HG02870 (cell line): ENCODE measurements around the gene STPG3.

Source experiments
- ATAC-seq: cut with Tn5 transposase; IDR thresholded peaks from one replicate; pipeline ENCODE4 v1.9.1; 2021; ENCODE audit warnings: mild to moderate bottlenecking, moderate library complexity; ENCODE audit not compliant: unreplicated experiment

The STPG3 gene

DNA sequence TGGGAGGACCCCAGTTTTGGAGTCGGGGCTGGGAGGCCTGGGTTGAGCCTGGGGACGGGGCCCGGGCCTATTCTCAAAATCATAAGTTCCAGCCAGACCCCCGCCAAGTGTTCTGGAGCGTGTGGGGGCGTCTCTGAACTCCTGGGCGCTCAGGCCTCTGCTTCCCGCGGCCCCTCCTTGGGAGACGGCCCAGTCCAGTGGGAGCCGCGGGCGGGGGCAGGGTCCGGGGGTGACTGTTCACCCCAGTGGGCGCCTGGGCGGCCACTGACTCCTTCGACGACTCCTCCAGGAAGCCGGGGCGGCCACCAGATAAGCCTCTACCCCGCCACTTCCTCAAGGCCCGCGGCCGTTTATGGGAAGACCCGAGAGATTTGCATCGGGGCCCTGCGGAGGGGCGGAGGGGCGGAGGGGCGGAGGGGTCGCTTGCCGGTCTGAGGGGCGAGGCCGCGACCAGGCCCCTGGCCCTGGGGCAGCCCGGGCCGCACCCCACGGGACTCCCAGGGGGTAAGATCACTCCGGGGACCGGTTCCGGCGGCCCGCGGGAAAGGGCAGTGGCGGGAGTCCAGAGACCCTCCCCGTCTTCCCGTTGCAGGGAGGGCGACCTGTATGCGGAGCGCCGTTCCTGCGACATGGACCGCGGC is 27.1 kb downstream of the STPG3 start:
- ATAC-seq, result no peak

DNA sequence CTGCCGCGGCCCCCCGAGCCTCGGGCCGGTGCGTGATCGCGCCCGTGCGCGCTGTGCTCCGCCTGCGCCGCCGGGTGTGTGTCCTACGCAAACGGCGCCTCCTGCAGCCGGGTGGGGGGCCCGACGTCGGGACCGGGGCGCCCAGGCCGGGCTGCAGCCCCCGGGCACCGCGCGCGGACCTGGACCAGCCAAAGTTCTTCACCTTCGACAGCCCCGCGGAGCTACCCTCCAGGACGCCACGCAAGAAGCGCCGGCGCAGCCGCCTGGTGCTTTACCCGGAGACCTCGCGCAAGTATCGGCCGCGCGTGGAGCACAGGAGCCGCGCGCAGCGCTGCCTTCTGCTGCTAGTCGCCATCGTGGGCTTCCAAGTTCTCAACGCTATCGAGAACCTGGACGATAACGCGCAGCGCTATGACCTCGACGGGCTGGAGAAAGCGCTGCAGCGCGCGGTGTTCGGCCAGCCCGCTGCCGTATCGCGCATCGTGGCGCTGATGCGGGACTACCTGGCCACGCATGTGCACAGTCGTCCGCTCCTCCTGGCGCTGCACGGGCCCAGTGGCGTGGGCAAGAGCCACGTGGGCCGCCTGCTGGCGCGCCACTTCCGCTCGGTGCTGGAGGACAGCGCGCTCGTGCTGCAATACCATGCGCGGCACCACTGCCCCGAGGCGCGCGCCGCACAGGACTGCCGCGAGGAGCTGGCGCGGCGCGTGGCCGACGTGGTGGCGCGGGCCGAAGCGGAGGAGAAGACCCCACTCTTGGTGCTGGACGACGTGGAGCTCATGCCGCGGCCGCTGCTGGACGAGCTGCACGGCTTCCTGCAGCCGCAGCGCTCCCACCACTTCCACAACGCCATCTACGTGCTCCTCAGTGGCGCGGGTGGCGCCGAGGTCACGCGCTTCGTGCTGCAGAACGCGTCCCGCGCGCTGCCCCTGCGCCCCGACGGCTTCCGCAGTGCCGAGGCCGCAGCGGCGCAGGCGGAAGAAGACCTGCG is 27.9 kb downstream of the STPG3 start:
- no peak for ATAC-seq

DNA sequence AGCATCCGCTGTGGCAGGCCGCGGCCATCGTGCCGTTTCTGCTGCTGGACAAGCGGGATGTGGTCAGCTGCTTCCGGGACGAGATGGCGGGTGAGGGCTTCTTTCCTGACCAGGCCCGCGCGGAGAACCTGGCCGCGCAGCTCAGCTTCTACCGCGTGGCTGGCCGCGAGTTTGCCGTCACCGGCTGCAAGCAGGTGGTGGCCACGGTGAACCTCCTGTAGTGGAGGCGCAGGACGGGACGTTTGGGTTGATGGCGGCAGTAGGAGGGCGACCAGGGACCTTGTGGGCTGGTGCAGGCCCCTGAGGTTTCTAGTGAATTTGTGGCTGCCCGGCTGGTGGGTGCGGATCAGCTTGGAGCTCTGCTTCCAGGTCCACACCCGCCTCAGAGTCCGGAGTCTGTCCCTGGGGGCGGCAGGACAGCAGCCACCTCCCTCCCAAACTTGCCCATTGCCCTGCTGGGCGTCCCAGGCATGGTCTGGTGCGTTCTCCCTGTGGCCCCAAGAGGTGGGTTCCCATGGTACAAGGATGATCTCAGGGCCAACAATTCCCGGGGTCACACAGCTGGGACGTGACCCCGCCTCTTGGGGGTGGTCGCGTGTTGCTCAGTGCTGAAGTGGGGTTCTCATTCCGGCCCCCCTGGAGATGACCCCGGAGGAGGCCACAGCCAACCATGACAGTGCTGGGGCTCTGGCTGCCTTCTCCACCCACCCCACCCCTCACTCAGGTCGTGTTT is 28.8 kb downstream of the STPG3 start:
- ATAC-seq, result no peak

DNA sequence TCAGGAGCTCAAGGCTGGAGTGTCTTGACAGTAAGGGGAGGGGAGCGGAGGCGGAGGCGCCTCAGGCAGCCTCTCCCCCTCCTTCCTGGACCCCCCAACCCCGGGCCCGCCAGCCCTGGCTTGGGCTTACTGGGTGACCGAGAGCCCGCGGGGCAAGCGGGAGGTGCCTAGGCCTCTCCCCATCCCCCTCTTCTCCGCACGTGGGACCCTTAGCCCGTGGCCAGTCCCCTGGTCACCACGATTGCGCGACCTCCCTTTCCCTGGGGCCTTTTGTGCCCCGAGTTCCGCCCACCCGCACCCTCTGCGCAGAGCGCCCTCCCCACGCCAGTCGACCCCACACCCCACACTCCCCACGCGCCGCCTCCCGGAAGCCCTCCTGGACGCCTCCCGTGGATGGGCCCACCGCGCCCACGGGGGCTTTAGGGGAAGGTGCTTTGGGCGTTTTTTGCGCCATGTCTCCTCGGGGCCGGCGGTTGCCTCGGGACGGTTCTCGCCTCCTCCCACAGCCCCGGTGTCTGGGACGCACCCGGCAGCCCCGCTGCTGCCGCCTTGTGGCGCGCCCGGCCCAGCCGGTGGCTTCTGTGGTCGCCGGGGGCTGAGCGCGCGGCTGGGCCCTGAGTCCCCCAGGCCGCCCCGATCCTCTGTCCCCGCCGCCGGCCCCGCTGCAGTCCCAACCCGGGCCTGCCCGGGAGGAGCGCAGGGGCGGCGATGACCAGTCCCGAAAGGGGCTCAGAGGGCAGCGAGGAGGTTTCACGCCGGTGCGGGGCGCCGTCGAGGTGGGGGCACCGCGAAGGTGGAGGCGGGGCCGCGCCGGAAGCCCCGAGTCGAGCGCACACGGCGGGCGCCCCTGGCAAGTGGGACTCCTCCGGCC is 29.6 kb downstream of the STPG3 start:
- ATAC-seq, result no peak

DNA sequence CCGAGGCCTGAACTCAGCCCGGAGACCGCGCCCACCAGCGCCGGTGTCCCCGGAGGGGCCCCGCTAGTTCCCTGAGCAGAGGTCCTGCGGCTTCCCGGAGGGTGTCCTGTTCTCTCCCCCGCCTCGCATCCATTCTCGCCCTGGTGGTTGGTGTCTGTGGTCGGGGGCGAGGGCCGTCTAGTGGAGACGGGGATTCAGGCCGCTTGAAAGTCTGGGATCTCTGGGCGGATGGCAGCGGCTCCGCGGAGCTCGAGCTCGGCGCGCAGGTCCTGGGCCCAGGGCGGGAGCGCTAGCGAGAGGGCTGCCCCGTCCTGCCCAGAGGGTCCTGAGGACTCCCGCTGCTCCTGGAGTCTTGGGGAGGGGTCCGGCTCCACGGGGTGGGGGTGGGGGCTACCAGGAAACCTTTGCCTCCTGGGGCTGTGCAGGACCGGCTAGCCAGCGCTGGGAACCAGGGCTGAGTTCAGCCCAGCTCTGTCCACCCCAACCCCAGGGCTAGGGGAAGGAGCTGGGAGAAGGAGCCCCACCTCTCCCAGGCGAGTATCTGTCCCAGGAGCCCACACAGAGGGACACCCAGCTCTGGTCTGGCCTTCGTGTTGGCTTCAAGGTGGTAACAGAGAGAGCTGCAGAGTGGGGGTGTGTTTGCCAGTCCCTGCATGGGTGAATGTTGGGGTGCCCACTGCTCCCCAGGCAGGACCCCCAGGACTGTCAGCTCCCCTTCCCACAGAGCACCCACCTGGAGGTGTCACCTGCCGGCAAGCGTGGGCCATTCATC is 30.4 kb downstream of the STPG3 start:
- no peak for ATAC-seq

DNA sequence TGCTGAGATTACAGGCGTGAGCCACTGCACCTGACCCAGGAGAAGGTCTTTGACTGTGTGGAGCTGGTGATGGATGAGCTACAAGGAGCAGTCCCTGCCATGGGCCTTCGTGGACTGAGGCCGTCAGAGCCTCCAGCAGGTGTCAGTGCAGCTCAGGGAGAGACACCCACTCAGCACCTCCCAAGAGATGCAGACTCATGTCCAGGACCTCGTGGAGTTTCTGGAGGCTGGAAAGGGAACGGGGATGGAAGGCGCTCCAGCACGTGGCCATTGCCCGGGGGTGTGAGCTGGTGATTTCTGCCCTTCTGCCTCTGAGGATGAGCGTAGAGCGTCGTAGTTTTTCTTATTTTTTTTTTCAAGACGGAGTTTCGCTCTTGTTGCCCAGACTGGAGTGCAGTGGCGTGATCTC is 35.9 kb downstream of the STPG3 start:
- no peak for ATAC-seq

DNA sequence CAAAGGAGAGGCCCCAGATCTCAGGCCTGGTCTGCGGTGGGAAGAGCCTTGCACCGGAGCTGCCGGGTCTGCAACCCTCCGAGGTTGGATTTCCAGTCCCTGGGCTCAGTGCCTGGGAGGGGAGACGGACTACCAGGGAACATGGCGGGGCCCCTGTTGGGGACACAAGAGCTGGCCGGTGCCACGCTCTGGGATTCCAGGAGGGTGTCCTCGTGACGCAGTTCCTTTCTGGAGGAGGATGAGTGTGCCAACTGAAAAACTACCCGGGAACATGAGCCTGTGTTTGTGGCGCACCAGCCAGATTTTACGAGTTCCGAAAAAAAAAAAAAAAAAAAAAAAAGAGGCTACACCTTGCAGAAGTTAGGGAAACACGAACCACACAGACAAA is 42.0 kb downstream of the STPG3 start:
- no peak for ATAC-seq

DNA sequence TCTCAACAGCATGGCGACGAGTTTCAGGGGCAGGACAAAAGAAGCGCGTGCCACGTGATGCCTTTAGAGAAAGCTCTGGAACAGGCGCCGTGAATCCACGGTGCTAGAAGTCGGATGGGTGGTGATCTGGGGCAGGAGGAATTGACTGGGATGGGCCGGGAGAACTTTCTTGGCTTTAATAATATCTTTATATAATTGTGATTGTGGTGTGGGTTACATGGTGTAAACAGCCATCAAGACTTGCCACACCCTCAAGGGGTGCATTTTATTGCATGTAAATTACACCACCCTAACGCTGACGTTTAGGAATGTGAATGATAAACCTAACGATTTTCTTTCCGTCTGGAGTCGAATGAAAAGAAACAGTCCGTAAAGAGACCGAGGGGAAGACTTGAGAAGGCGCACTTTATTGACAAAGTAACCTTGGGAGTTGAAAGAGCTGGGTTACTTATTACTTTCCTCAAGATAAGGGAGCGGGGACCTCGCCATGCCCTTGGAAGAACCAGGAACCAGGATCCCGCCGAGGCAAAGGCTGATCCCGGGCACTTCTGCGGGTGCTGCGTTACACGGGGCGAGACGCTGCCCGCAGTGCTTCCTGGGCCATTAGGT is 42.5 kb downstream of the STPG3 start:
- ATAC-seq, result no peak

DNA sequence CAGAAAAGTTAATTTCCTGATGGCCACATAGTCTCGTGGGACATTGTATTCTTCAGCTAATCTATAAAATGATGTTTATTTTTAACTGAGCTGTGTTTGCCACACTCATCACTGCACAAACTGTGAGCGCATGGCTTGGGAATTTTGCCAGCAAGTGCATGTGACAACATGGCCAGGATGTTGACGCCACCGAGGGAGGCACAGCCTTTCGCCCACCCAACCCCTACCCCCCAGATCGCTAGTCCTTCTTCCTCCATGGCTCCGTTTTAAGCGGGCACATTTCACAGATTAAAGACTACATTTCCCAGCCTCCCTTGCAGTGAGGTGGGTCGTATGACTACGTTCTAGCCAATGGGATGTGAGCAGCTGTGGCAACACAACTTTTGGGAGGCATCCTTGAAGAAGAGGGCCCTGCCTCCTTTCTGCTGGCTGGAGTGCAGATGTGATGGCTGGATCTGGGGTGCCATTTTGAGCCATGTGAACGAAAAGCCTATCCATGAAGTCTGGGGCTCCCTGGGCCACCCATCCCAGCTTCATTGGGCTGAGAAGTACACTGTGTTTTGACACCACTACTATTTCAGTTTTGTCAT is 43.1 kb downstream of the STPG3 start:
- no peak for ATAC-seq

DNA sequence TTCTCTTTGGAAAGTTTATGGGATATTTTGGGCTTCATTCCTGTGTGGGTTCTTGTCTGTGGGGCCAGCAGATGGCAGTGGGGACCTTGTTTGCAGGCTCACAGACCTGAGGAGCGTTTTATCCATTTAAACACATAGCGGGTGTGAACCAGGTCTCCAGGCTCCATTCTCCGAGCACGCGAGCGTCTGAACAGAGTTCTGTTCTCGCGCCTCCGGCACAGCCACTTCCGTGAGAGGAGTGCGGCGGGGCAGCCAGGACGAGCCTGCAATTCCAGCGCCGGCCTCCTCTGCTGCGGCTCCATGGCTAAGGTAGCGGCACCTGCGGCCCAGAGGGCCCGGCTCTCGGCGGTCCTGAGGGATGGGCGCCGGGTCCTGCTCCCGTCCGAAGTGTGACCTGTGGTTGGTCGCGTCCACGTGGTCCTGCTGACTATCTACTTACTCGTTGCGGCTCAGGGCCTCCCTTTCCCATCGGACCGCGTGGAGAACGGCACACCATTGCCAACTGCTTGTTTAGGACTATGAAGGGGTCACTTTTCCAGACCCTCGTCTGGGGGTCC is 43.7 kb downstream of the STPG3 start:
- ATAC-seq, result no peak

DNA sequence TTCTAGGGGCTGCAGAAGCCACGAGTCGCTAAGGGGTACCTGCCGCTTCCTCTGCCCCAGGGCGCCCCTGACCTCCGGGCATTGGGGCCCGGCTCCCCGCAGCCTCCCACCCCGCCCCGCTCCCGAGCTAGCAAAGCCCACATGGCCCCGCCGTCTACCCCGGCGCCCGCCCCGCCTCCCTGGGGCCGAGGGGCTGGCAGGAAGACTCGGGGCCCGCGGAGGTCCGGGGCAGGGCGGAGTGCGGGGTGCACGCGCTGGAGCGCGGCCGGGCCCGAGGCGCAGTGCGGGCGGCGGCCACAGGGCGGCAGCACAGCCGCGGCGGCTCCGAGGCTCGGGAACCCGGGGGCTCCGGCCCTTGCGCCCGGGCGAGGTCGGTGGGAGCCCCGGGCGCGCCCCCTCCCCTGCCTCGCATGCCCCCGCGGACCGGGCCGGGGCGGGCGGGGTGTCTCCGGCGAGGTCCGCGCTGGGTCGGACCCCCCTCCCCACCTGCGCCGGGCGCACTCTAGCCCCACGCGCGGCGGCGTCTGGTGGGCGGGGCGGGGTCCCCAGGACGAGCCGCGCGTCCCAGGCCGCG is 44.2 kb downstream of the STPG3 start:
- ATAC-seq, result no peak

DNA sequence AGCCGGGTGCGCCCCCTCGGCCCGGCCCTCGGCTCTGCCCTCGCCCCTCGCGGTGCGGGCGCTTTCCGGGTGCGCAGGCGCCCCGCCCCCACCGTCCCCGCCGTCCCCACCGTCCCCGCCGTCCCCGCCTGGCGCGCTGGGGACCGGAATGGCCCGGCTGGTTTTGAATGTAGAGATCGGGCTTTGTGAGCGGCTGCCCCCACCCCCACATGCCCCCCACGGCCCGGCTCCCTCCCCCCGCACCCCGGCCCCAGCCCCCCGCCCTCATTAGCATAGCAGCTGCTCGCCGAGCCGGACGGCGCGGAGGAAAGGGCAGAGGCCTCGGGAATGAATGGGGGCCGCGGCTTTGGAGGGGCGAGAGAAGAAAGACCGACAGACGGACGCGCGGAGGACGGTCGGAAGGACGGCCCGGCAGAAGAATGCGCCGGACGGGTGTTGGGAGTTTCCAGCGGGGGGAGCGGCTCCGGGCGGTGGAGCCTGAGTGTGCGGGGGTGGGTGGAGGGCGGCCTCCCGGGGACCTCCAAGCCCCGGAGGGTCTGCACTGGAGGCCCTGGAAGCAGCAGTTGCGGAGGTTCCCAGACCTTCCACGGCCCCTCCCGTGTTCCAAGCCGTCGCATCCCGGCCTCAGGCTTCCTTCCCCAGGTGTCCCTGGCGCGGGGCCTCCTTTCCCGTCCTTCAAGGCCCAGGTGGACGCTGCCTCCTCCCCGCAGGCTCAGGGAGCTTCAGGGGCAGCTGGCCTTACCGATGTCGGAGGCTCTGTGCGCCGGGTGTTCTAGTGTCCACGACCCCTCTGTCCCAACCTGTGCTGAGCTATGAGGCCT is 45.0 kb downstream of the STPG3 start:
- no peak for ATAC-seq

DNA sequence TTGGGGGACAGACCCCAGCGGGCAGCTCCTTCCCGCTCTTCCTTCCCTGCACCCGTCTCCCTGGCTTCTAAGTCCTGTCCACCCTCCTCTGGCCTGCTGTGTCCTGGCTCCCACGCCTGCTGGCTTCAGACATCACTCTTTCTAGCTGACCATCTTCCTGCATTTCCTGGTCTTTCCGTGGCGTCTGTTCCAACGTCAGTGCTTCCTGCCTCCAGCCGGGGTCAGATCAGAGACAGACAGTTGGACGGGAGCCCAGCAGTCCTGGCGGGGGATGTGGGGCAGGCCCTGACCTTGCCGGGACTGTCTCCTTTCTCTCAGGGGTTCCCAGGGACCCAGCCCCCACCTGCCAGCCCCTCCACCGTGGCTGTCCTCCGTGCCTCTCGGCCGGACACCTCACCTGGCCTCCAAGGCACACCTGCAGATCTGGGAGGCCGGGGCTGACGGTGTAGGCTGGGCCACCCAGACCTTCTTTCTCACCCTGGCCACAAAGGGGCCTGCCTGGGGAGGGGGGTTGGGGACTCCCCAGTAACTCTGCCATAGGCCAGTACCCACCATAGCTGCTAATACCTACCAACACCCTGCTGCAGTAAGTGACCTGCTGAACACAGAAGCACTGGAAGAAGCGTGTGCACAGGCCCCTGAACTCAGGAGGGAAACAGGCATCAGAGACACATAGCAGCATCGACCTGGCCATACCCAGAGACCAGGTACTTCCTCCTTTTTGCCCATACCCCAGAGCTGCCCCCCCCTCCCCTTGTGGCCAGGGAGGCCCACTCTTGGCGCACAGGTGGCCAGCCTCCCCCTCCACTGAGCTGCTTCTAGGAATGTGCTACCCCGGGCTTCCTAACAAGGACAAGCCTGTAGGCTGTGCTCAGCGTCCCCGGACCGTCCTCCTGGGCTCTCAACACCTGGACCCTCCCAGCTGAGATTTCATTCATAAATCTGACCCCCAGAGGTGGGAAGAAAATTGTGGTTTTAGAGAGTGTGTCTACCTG is 45.9 kb downstream of the STPG3 start:
- ATAC-seq, result no peak

DNA sequence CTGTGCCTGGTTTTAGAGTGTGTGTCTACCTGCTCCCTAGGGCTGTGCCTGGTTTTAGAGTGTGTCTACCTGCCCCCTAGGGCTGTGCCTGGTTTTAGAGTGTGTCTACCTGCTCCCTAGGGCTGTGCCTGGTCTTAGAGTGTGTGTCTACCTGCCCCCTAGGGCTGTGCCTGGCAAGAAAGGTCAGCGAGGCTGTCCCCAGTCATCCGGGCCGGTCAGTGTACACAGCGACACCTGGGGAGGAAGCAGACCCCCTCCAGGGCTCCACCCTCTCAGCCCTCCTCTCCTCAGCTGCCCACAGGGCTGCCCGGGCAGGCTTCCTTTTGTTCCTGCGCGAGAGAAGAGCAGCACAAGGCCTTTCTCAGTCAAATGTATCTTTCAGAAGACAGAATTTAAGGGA is 46.9 kb downstream of the STPG3 start:
- no peak for ATAC-seq

DNA sequence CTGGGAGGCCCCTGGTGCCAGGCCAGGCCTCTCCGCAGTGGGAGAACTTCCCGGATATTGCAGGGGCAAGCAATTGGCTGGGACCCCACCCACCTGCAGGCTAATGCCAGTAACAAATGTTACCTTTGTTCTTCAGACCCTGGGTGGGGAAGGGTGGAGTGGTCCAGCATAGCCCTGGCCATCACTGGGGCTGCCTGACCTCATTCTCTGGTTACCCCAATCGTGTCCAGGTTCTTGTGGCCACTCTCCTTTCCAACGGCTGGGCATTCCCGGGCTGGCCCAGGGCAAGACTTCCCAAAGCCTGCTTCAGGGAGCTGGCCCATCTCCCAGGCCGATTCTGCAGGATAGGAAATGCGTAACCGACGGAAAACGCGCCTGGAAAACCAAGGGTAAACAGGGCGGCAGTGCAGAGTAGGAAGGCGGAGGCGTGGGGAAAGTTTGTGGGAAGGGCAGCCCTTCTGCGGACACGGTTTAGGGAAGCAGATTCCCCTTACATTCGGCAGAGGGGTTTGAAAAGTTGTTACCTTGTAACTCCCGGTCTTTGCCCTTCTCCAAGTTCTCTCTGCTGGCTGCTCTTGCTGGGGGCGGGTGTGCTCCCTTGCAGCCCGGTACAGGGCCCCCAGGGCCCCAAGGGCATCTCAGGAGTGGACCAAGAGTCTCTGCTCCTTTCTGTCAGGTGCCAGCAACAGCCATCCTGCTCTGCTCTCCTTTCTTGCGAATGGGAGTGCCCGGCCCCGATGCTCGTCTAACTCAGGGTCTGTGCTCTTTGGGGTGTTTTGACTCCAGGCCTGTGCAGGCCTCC is 47.5 kb downstream of the STPG3 start:
- no peak for ATAC-seq

DNA sequence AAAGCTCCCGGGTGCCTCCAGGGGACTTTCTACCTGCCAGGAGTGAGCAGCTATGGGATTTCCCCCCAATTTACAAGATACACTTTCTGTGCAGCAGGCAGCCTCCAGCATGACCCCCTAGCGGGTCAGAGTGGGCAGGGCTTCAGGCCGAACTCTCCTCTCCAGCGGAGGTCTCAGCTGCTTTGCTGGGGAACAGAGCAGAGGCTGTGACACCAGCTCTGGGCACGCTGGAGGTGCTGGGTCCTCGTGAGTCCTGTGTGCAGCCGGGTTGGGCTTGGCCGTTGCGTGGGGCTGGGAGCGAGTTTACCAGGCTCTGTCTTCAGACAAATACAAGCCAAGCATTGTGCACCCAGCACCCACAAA is 48.1 kb downstream of the STPG3 start:
- no peak for ATAC-seq
